Right kidney (tissue), 9 donors: ENCODE measurements around the gene SLC5A10.
"Not testable (repeated sequence)": the region's sequence is repeated elsewhere in the genome, so short reads cannot be mapped to it uniquely, and the experiment has no call there.

Experiments
- DNase-seq: peaks from one replicate; pipeline ENCODE4 v3.0.0-alpha.2; 2016
- long read RNA-seq, 8 donors: transcript quantifications; one replicate each; lab custom pipeline, GENCODE V29; 2026

The SLC5A10 gene
- long read RNA-seq, donor 1, result 0 reads
- long read RNA-seq, donor 2, result 0 reads
- long read RNA-seq, donor 3, result 0 reads
- long read RNA-seq, donor 4, result 0 reads
- long read RNA-seq, donor 5, result 0 reads
- long read RNA-seq, donor 6, result 0 reads
- long read RNA-seq, donor 7, result 0 reads
- long read RNA-seq, donor 8, result 0 reads

- DNase-seq, result no peak
Observed at GRCh38 chr17:18951941-18952842, at the start of gene SLC5A10. SLC5A10 (plus strand) TSS chr17:18952165; CDS start chr17:18952206, 41 bp downstream.

- no peak for DNase-seq
Observed at GRCh38 chr17:18904482-18904881, 47.5 kb upstream of the SLC5A10 start.

- no peak for DNase-seq
Observed at GRCh38 chr17:18905226-18905625, 46.7 kb upstream of the SLC5A10 start.

GRCh38 chr17:18910326-18910725 is 41.6 kb upstream of the SLC5A10 start:
- no peak for DNase-seq

GRCh38 chr17:18910881-18911280 is 41.1 kb upstream of the SLC5A10 start:
- no peak for DNase-seq

- DNase-seq, result no peak
Observed at GRCh38 chr17:18916816-18917500, 35.0 kb upstream of the SLC5A10 start.

GRCh38 chr17:18917506-18918032 is 34.4 kb upstream of the SLC5A10 start:
- no peak for DNase-seq

GRCh38 chr17:18919963-18920362 is 32.0 kb upstream of the SLC5A10 start:
- no peak for DNase-seq

GRCh38 chr17:18920911-18921441 is 31.0 kb upstream of the SLC5A10 start:
- no peak for DNase-seq

- no peak for DNase-seq
Observed at GRCh38 chr17:18921485-18921884, 30.5 kb upstream of the SLC5A10 start.

GRCh38 chr17:18921912-18922451 is 30.0 kb upstream of the SLC5A10 start:
- no peak for DNase-seq

GRCh38 chr17:18922596-18922995 is 29.4 kb upstream of the SLC5A10 start:
- not testable (repeated sequence) for DNase-seq

- DNase-seq, result no peak
Observed at GRCh38 chr17:18925187-18925586, 26.8 kb upstream of the SLC5A10 start.

GRCh38 chr17:18928628-18929125 is 23.3 kb upstream of the SLC5A10 start:
- no peak for DNase-seq

GRCh38 chr17:18932360-18933055 is 19.5 kb upstream of the SLC5A10 start:
- DNase-seq, result no peak

GRCh38 chr17:18933102-18934058 is 18.6 kb upstream of the SLC5A10 start:
- DNase-seq, result no peak

- no peak for DNase-seq
Observed at GRCh38 chr17:18937981-18938691, 13.8 kb upstream of the SLC5A10 start.

- no peak for DNase-seq
Observed at GRCh38 chr17:18938692-18939023, 13.3 kb upstream of the SLC5A10 start.

- no peak for DNase-seq
Observed at GRCh38 chr17:18944646-18945045, 7.3 kb upstream of the SLC5A10 start.

- no peak for DNase-seq
Observed at GRCh38 chr17:18946536-18946935, 5.4 kb upstream of the SLC5A10 start.
